ENCODE data around the gene PPP1R9B.

DNA sequence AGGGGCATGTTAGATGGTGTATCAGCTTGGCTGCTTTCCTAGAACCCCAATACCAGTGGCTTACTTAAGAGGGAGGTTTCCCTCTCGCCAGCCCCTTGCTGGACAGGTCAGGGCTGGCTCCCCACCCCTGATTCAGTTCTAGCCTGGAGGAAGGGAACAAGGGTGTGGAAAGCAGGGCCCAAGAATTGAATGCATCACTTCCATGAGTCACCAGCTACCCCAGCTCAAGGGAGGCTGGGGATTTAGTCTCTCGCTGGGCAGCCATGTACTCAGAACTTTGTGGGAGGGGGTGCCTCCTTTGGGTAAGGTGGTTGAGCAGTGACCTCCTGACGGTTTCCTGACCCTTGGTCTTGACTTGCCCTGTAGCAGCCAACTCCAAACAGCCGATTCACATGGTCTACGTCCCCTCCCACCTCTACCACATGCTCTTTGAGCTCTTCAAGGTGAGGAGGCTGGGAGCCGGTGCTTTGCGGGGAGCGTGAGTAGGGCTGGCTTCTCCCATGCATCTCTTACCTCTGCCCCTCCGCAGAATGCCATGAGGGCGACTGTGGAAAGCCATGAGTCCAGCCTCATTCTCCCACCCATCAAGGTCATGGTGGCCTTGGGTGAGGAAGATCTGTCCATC is 42.6 kb downstream of the PPP1R9B start:
- TF ChIP-seq, protein P1, sequence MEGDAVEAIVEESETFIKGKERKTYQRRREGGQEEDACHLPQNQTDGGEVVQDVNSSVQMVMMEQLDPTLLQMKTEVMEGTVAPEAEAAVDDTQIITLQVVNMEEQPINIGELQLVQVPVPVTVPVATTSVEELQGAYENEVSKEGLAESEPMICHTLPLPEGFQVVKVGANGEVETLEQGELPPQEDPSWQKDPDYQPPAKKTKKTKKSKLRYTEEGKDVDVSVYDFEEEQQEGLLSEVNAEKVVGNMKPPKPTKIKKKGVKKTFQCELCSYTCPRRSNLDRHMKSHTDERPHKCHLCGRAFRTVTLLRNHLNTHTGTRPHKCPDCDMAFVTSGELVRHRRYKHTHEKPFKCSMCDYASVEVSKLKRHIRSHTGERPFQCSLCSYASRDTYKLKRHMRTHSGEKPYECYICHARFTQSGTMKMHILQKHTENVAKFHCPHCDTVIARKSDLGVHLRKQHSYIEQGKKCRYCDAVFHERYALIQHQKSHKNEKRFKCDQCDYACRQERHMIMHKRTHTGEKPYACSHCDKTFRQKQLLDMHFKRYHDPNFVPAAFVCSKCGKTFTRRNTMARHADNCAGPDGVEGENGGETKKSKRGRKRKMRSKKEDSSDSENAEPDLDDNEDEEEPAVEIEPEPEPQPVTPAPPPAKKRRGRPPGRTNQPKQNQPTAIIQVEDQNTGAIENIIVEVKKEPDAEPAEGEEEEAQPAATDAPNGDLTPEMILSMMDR (IDR thresholded peaks at IDR 0.05; ENCODE audit: low read depth, low read length), result no peak
- TF ChIP-seq EZH2phosphoT487 (IDR thresholded peaks at IDR 0.05; ENCODE audit: low read depth), result no peak

Data from OCI-LY3 (cell line).